Nephron progenitor cell (in vitro differentiated cells): Measurements from ENCODE around the gene STXBP6.
A peak's percentile ranks its signal among the peaks of the same experiment; 100 is the strongest.
"Not testable (repeated sequence)": the region's sequence is repeated elsewhere in the genome, so short reads cannot be mapped to it uniquely, and the experiment has no call there.

Experiments
- DNase-seq: peaks from one replicate; pipeline ENCODE4 v3.0.0; 2021
- H3K27ac Mint-ChIP-seq: 2 replicates; pipeline ENCODE4 v1.8.0; 2021; ENCODE audit warnings: mild to moderate bottlenecking, moderate library complexity, mixed read lengths
- H3K27me3 Mint-ChIP-seq: 2 replicates; pipeline ENCODE4 v1.8.0; 2021; ENCODE audit warnings: mild to moderate bottlenecking, low read depth, mixed read lengths; ENCODE audit not compliant: poor library complexity
- H3K36me3 Mint-ChIP-seq: 2 replicates; pipeline ENCODE4 v1.8.0; 2021; ENCODE audit warnings: low read depth, mixed read lengths
- H3K4me1 Mint-ChIP-seq: 2 replicates; pipeline ENCODE4 v1.8.0; 2021; ENCODE audit warnings: mixed read lengths
- H3K4me3 Mint-ChIP-seq: 2 replicates; pipeline ENCODE4 v1.8.0; 2021; ENCODE audit warnings: mild to moderate bottlenecking, moderate library complexity, mixed read lengths
- H3K9me3 Mint-ChIP-seq: 2 replicates; pipeline ENCODE4 v1.8.0; 2021; ENCODE audit warnings: mild to moderate bottlenecking, moderate library complexity, mixed read lengths
- TF ChIP-seq, protein P1 (sequence below): fragments of 200-600 bp; sonication (generic); IDR thresholded peaks from 2 replicates; pipeline ENCODE4 v1.5.0; 2021; ENCODE audit warnings: antibody characterized with exemption

Gene STXBP6

DNA sequence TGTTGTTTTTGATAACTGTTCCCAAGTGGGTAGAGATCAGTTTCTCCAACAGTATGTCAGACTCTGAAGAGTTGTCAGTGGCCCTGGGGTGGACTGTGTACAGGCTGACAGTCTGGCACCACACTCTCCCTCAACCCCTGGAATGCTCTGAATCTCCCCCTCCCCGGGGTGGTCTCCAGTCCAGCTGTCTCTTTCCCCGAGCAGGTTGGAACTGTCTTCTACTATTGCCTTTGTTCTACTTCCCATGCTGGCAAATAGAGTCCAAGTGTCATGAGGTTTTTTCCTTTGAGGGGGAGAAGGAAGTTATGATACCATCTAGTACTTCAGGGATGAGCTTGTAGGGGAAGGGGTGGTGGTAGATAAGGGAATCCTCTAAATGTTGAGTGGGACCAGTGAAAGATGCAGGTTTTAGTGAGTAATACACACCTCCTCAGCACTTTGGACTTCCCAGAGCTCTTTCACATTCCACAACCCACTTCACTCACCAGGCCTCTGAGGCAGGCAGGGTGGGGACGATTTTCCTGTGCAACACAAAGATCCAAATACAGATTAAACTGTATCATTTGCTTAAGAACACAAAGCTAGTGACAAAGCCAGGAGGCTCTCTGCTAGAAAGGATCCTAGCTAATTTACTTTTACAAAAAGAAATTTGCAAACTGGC, 245.3 kb downstream of the STXBP6 start:
- no peak overlapping the region for H3K27ac Mint-ChIP-seq
- DNase-seq, result no peak
- TF ChIP-seq, protein P1, sequence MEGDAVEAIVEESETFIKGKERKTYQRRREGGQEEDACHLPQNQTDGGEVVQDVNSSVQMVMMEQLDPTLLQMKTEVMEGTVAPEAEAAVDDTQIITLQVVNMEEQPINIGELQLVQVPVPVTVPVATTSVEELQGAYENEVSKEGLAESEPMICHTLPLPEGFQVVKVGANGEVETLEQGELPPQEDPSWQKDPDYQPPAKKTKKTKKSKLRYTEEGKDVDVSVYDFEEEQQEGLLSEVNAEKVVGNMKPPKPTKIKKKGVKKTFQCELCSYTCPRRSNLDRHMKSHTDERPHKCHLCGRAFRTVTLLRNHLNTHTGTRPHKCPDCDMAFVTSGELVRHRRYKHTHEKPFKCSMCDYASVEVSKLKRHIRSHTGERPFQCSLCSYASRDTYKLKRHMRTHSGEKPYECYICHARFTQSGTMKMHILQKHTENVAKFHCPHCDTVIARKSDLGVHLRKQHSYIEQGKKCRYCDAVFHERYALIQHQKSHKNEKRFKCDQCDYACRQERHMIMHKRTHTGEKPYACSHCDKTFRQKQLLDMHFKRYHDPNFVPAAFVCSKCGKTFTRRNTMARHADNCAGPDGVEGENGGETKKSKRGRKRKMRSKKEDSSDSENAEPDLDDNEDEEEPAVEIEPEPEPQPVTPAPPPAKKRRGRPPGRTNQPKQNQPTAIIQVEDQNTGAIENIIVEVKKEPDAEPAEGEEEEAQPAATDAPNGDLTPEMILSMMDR, result no peak
- H3K36me3 Mint-ChIP-seq, result no peaks in the 10 kb centered on the region
- peaks cover 57% of the 10 kb centered on the region for H3K4me1 Mint-ChIP-seq
- no peaks in the 10 kb centered on the region for H3K9me3 Mint-ChIP-seq
- no peak overlapping the region for H3K4me3 Mint-ChIP-seq
- peaks cover 4% of the 10 kb centered on the region for H3K27me3 Mint-ChIP-seq

DNA sequence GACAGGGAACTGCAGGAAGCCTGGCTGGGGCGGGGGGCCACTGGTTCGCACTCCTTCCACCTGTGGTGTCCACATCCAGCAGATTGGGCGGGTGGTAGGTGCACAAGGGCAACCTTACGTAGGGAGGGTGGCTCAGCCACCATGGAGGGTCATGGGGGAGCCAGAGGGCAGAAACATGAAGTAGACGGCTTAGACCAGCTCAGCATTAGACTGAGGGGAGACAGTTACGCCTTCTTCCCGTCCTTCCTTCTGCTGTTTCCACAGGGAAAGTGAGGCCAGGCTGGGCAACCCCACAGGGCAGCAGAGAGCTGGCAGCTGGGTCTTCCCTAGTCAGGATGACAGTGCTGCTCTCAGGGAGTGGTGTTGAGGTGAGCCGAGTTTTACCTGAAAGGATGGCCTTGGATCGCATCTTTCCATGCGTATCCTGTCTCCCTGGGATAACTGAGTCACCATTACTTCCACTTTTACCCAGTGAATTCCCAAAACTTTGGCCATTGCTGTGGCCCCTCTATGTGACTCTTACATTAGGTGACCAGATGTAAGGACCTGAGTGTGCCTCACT, 245.9 kb downstream of the STXBP6 start:
- no peak for DNase-seq
- Mint-ChIP-seq H3K36me3 (no peaks in the 10 kb centered on the region), H3K9me3 (no peaks in the 10 kb centered on the region), H3K4me1 (peaks cover 58% of the 10 kb centered on the region), H3K27me3 (peaks cover 4% of the 10 kb centered on the region), H3K27ac (no peak overlapping the region), H3K4me3 (no peak overlapping the region)
- TF ChIP-seq, protein P1, result no peak

DNA sequence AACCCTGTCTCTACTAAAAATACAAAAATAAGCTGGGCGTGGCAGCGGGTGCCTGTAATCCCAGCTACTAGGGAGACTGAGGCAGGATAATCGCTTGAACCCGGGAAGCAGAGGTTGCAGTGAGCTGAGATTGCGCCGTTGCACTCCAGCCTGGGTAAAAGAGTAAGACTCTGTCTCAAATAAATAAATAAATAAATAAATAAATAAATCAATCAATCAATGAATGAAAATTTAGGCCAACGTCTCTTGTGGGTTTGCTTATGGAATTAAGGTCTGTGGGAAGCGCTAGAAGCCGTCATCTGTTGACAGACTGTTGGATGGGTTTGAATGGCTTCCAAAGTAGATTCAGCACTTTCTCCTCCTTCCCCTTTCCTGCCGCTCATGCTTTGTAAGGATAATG, 246.5 kb downstream of the STXBP6 start:
- H3K36me3 Mint-ChIP-seq, H3K27ac Mint-ChIP-seq, H3K9me3 Mint-ChIP-seq, DNase-seq, H3K27me3 Mint-ChIP-seq, H3K4me3 Mint-ChIP-seq: not testable (repeated sequence)
- peaks cover 57% of the 10 kb centered on the region for H3K4me1 Mint-ChIP-seq

DNA sequence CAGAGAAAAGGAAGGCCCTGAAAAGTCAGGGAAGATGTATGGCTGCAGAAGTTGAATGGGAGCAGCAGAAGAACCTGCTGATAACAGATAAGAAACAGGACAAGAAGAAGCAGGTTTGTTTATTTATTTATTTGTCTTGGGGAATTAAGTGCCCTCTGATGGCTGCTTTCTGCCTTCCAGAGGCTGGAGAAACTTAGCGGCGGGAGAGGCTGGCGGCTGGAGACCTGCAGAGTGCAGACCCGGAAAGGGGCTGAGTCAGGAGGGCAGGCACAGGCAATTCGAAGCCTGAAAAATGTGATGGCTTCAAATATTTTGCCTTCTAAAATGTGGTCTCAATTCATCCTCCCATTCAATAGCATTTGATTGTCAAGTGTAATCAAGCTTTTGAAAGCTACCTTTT, 247.7 kb downstream of the STXBP6 start:
- no peak overlapping the region for H3K4me3 Mint-ChIP-seq
- no peaks in the 10 kb centered on the region for H3K36me3 Mint-ChIP-seq
- peaks cover 46% of the 10 kb centered on the region for H3K4me1 Mint-ChIP-seq
- peaks cover 4% of the 10 kb centered on the region for H3K27me3 Mint-ChIP-seq
- TF ChIP-seq, protein P1, result no peak
- H3K27ac Mint-ChIP-seq, result no peak overlapping the region
- DNase-seq, result no peak
- H3K9me3 Mint-ChIP-seq, result no peaks in the 10 kb centered on the region

DNA sequence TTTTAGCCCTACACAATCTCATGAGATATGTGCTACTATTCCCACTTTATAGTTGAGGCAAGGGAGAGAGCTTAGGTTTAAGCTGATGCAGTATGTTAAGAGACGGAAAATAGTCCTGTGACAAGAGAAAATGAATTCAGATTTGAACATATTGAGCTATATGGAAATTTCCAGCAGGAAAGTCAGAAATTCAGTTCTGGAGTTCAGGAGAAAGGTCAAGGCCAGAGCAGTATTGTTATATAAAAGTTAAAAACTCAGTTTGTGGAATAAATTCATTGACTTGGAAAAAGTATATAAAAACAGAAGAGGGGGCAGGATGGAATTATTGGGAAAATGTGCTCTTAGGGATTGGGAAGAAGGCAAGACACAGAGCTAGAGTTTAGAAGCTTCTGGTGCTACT, 248.9 kb downstream of the STXBP6 start:
- Mint-ChIP-seq H3K4me1 (peaks cover 34% of the 10 kb centered on the region), H3K9me3 (no peaks in the 10 kb centered on the region), H3K4me3 (no peak overlapping the region), H3K36me3 (no peaks in the 10 kb centered on the region), H3K27me3 (peaks cover 4% of the 10 kb centered on the region), H3K27ac (no peak overlapping the region)
- TF ChIP-seq, protein P1, result no peak
- no peak for DNase-seq

DNA sequence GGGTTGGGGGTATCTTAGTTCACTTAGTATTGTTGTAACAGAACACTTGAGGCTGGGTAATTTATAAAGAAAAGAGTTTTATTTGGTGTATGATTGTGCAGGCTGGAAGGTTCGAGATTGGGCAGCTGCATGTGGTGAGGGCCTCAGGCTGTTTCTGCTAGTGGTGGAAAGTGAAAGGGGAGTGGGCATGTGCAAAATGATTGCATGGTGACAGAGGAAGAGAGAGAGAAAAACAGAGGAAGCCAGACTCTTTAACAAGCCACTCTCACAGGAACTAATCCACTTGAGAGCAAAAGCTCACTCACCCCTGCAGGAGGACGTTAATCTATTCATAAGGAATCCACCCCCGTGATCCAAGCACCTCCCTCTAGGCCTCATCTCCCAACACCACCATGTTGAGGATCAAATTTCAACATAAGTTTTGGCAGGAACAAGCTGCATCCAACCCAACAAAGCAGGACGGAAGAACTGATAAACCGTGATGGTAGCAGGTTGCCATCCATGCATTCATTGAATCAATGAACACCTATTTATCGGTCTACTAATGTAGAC, 251.0 kb downstream of the STXBP6 start:
- Mint-ChIP-seq H3K27me3 (peaks cover 4% of the 10 kb centered on the region), H3K36me3 (no peaks in the 10 kb centered on the region), H3K4me3 (no peak overlapping the region), H3K27ac (peak overlapping the region; percentile 21), H3K4me1 (peaks cover 31% of the 10 kb centered on the region), H3K9me3 (no peaks in the 10 kb centered on the region)
- no peak for DNase-seq
- TF ChIP-seq, protein P1, result no peak
